ENCODE results near the gene WBP2NL.
A peak's percentile ranks its signal among the peaks of the same experiment; 100 is the strongest.
"Not testable (repeated sequence)": the region's sequence is repeated elsewhere in the genome, so short reads cannot be mapped to it uniquely, and the experiment has no call there.

WBP2NL gene, protein sequence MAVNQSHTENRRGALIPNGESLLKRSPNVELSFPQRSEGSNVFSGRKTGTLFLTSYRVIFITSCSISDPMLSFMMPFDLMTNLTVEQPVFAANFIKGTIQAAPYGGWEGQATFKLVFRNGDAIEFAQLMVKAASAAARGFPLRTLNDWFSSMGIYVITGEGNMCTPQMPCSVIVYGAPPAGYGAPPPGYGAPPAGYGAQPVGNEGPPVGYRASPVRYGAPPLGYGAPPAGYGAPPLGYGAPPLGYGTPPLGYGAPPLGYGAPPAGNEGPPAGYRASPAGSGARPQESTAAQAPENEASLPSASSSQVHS

DNA sequence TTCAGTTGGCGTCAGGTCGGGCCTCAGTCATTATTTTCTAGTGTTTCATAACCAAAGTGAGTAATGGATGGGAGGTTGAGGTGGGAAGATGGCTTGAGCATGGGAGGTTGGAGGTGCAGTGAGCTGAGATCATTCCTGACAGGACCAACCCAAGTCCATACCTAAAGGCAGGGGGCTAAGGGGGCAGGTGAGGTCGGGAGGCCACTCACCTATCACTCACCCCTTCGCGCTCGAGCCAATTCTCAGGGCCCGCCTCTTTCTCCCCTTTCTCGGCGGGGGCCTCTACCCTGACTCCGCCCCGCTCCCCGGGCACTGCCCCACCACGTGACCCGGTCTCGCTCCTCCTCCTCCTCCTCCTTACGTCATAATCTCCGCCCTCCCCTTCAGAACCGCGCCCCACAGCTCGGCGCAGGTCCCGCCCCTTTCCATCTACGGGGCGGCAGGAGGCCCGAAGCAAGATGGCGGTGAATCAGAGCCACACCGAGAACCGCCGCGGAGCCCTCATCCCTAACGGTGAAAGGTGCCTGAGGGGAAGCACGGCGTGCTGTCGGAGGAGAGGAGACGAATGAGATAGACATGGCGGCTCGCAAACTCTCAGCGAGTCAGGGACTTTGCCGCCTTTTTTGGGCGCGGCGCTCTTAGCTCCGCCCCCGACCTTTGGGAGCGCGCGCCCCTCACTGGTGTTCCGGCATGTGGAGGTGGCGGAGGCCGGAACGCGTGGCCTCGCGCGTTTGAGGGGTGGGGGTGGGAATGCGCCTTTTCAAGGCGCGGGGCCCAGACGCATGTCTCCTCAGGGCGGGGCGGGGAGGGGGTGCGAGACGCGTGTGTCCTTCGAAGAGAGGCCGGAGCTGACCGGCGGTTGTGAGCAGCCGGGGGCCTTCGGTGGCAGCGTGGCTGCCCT is at the start of gene WBP2NL:
TSS of gene WBP2NL (plus strand) at position 428 of the 901 bp plus-strand sequence. CDS start at position 459, 31 bp downstream.
- DNase-seq (ENCODE audit: low spot score): peak; percentile 83

DNA sequence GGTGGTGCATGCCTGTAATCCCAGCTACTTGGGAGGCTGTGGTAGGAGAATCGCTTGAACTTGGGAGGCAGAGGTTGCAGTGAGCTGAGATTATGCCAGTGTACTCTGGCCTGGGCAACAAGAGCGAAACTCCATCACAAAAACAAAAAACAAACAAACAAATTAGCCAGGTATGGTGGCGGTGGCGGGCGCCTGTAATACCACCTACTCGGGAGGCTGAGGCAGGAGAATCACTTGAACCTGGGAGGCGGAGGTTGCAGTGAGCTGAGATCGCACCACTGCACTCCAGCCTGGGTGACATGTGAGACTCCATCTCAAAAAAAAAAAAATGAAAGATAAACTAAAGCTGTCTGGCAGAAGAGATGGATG is 49.7 kb upstream of the WBP2NL start:
- not testable (repeated sequence) for DNase-seq (ENCODE audit: low spot score)

DNA sequence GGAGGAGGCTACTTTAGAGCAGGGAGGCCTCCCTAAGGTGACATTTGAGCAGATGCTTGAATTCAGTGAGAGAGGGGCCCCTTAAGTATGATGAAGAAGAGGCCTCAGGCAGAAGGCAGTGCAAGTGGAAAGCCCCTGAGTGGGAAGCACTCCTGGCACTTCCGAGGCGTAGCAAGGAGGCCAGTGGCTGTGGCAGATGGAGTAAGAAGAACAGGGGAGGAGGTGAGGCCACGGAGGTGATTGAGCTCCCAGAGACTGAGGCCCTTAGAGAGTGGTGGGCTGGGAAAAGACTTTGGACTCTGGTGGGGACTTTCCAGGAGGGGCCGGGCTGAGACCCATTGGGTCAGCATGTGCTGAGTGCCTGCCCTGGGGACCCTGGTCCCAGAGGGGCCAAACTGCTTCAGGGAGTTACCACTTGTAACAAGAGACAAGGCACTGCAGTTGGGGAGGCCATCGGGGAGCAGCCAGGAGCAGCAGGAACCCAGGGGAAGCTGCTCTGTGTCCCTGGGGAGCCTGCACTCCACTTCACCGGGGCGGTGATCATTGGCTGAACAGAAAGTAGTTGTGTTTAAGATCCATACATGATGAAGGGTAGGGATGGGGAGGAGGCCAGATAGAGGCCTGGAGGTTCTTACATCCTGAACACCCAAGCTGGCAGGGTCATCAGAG is 49.2 kb upstream of the WBP2NL start:
- no peak for DNase-seq (ENCODE audit: low spot score)

DNA sequence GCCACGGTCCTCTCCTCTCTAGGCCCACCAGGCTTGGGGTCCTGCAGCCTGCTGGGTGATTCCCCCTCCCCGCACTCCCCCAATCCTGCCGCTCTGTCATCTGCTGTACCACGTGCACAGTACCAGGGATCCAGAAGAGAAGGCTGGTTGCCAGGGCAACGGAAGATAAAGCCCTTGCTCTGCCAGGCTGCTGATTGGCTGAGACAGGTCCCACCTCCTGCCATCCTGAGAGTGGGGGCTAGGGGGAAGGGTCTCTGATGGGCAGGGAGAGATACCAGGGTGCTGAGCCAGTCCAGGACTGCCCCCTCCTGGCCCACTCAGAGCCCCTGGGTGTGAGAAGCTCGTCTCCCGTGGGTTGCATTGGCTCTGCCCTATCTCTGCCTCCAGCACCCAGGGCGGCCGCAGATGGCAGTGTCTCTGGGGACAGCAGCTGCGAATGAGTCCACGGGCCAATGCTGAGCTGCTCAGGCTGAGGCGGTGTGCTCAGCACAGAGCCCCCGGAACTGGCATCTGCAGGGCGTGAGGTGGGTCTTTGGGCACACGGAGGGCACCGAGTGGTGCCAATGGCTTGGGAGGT is 46.6 kb upstream of the WBP2NL start, which contains the start of gene SMIM45:
TSS of gene SMIM45 (plus strand) at position 253 of the 577 bp plus-strand sequence.
- peak; percentile 89 for DNase-seq (ENCODE audit: low spot score)

DNA sequence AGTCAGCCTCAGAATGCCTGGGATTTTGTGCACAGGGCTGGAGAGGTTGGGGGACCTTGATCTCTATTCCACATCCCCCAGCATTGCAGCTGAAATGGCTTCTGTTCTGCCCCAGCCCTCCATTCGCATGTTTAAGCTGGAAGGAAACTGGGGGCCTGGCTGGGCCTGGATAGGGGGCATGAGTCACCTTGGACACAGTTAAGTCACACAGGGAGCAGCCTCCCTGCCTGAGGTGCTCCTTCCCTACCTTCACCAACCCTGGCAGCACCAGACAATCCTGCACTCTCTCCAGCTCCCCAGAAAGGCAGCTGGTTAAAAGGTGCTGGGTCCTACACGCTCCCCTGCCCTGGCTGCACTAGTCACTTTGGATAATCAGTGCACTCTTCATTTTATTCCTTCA is 45.9 kb upstream of the WBP2NL start:
- no peak for DNase-seq (ENCODE audit: low spot score)

DNA sequence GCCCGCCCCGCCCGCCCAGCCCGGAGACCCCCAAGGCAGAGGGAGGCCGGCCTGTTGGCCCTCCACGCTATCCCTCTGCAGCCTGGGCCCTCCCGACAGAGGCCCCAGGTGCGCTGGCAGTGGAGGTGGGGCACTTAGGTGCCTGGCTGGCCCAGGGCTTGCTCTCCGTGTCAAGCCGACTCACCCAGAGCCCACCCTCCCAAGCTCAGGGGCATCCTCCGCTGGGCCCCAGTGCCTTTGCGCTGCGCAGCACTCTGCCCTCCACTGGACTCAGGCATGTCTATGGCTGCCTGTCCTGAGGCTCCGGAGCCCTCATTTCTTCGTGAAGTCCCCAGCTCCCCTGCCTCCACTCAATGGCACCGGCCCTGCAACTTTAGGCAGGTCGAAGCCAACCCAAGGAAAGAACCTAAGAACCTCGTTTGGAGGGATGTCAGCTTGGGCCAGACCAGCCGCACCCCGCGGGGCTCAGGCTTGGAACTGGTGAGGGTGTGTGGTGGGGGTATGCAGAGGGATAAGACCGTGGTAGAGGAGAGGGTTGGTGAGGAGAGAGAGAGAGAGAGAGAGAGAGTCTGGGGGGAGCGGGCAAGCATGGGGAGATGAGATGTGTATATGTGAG is 40.5 kb upstream of the WBP2NL start:
- no peak for DNase-seq (ENCODE audit: low spot score)

DNA sequence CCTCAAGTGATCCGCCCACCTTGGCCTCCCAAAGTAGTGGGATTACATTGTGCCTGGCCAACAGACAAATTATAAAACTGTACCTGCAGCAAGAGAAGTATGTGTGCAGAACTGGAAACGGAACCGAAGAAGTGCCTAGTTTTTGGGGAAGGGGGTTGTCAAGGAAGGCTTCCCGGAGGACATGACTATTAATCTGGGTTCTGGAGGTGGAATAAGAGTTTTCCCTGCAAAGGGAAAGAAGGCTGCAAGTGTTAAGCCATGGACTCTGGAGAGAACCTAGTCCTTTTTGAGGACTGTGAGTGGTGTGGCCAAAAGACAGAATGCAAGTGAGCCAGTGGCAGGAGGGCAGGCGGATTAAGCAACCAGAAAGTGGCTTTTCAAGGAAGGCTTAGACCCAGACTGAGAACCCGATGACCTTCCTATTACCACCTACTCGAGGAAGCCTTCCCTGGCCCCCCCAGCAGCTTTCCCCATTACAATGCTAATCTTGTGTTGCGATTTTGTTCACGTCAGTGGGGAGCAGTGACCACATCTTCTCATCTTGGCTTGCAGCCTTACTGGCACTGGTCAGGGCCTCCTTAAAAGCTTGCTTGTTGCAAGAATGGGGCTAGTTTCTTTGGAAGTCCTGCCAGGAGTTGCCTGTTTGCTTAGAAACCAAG is 35.0 kb upstream of the WBP2NL start:
- peak; percentile 81 for DNase-seq (ENCODE audit: low spot score)

DNA sequence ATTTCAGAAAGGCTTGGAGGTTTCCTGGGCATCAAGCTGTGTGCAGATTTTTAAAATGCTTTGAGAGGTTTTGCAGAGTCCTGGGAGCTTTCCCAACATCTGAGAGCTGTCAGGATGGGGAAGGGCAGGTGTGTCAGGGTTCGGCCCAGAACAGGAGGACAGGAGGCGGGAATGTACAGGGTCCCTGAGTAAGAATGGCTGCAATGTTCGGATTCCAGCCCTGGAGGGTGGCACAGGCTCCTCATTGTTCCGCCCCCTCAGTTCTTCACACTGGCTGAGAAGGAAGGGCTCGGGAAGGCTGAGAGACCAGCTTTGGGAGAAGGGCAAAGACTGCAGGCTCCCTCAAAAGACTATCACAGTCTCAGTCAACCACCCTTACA is 34.5 kb upstream of the WBP2NL start:
- DNase-seq (ENCODE audit: low spot score): no peak

DNA sequence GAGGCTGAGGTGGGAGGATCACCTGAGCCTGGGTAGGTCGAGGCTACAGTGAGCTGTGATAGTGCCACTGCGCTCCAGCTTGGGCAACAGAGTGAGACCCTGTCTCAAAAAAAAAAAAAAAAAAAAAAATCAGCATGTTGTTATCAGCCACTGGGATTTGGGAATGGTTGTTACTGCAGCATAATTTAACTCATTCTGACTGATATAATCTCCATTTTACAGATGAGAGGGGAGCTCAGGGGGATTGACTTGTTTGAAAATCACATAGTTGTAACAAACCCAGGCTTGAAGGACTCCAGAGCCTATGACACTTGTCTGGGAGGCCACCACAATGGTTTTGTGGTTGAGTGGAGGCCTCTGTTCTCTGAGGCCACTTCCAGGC is 32.4 kb upstream of the WBP2NL start:
- no peak for DNase-seq (ENCODE audit: low spot score)

DNA sequence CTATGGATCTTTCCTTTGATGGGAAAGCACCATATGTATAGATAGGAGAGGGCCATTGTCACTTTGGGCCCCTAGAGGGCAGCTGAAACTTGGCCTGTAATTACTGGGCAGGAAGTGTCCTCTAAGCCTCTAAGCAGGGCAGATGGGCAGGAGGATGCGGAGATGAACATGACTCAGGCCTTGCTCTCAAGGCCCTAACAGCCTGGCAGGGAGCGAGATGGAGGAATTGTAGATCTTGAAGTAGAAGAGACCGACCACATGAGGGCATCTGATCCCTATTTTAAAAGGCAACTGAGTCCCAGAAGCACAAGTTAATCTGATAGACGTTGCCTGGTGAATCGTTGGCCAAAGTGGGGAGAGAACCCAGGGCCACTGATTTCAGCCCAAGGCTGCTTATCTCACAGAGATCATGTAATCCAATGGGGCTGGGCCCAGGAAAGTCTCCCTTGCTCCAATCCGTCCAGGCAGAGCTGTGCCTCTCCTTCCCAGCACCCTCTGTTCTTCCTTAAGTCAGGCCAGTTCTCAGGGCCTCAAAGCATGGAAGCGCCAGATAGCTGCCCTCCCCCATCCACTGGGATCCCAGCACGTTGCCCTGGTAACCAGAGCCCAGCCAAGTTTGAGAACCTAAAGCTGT is 31.9 kb upstream of the WBP2NL start:
- DNase-seq (ENCODE audit: low spot score): peak; percentile 64

DNA sequence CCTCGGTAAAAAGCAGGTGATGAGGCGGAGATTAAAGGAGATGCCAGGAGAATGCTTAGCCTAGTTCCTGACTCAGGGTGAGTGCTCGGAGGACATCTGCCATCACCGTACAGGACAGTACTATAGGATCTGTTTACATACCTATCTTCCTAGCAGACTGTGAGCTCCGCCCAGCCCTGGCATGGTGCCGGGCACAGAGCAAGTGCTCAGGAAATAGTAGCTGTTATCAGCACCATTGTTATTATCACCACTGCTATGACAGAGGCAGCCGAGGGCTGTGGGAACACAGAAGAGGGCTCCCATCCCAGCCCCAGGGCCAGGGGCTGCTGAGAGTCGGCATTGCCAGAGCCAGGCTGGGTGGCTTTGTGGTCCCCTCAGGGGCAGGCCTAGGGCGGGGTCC is 30.0 kb upstream of the WBP2NL start:
- no peak for DNase-seq (ENCODE audit: low spot score)

DNA sequence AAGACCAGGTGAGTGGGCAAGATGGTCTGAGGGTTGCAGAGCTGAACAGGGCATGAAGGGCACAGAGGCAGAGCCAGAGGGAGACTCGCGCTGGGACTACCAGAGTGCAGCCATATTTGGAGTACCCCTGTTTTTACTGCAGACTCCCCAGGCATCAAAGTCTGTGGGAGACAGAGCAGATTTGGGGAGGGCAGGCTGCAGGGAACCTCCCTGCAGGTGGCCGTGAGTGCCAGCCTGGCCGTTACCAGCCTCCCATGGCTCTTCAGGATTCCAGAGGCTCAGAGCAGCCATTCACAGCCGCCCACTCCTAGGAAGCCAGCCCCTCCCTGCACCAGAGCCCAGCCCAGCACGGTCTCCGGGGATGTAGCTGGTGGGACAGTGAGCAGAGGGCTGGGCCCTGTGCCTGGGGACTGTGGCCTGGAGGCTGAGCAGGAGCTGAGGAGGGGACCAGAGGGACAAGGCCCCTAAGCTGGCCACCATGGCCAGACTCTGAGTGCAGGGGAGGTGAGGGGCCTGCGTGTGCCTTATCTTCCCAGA is 29.4 kb upstream of the WBP2NL start, which contains the start of gene SEPTIN3:
TSS of gene SEPTIN3 (plus strand) at position 334 of the 537 bp plus-strand sequence. CDS start 2,050 bp downstream, outside the sequence.
- DNase-seq (ENCODE audit: low spot score): no peak

DNA sequence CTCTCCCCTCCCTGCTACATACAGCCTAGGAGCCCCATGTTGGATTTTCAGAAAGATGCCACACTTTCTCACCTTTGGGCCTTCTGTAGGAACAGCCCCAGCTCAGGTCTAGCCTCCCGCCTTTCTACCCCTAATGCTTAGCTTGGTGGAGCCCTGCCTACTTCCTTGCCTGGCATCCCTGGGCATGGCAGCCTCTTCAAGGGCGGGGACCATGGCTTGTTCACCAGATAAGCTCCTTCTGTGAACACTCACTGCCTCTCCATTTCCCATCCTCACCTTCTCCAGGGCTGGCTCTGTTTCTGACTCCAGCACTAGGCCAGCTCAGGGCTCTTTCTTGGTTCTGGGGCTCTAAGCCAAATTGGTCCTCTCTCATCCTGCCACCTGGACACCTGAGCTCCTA is 28.0 kb upstream of the WBP2NL start:
- DNase-seq (ENCODE audit: low spot score): no peak

DNA sequence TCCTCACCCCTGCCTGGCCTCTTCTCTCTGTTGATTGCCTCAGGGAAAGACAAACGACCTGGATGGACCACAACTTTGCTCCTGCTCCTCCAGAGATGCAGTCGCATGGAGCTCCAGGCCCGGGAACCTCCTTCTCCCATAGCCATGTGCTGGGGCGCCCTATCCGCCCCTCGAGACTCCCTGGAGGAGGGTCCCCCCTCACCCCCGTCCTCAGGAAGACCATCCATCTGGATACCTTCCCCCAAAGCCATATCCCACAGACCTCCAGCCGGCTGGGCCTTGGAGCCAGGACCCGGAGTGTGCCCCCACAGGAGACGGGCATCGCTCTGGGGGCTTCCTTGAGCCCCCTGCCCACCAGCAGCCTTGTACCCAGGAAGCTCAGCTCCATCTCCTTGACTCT is 27.2 kb upstream of the WBP2NL start:
- DNase-seq (ENCODE audit: low spot score): no peak

DNA sequence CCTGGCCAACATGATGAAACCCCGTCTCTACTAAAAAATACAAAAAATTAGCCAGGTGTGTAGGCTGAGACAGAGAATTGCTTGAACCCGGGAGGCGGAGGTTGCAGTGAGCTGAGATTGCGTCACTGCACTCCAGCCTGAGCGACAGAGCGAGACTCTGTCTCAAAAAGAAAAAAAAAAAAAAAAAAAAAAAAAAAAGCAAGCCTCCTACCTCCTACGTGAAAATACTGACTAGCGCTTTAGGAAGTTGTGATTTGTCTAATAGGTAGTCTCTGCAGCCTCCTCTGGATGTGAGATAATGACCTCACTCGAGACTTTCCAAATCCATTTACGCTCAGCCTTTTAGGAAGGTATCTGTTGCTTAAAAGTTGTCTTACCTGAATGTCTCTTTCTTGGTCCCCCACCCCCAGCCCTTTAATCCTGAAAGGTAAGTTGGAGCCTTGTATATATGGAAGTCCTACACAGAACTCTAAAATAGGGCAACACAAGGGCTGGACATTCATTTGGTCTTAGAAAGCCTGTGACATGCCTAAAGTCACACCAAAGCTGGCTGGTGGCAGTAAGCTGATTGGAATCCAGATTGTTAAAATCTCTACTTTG is 23.8 kb upstream of the WBP2NL start:
- DNase-seq (ENCODE audit: low spot score): no peak

DNA sequence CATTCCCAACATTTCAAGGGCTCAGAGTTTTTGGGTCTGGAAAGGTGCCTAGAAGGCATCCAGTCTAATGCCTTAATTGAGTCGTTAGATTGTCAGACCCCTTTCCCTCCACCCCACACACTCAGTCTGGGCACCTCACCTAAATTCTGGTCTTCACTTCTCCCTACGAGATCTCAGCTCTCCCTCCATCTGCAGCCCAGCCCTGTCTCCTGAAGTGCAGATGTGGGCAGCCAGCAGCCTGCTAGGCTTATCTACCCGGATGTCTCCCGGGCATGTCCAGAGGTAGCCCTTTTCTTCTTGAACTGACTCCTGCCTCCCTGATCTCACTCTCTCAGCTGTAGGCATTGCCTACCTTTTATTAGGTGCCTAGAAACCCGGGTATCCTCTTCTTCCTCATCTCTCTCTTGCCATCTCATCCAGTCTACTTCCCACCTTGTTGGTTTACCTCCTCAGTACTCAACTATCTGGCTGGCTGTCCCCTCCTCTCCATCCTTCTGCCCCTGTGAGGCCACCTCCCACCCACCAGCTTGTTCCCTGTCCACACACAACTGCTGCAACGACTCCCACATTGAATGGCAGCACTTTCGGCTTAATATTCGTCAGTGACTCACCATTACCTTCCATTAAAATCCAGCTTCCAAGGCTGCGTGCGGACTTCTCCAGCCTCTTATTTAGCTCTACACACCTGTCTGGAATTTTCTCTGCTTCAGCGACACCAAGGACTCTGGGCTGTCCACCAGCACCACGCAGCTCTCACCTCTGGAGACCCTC is 23.1 kb upstream of the WBP2NL start:
- DNase-seq (ENCODE audit: low spot score): no peak

DNA sequence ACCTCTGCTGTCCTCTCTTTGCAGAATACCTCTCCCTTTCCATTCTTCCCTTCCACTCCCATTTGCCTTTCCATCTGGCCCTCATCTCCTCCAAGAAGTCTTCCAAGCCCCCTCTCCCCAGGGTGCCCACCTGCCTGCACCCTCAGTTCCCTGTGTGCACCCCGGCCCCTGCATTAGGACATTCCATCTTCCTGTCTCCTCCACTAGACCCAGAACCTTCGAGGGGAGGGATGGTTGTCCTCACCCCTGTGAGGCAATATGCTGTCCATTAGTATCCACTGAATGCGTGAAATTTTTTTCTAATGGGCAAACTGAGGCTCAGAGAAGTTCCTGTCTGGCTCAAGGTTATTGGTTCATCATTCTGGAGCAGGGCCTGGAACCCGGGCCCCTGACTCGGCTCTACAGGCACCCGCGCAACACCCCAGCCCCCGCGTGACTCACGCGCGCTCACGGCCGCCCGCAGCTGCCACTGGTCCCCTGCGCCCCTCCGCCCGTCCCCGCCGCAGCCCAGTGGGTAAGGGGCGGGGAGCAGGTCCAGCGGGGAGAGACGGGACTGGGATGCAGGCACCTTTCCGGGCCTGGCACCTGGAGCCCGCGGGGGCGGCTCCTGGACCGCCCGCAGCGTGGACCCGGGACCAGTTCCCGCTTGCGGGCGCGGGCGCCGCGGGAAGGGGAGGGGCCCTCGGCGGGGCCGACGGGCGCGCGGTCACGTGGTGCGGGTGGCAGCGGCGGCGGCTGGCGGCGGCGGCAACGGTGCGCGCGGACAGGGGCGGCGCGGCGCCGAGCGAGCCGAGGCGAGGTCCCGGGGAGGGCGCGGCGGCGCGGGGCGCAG is 22.3 kb upstream of the WBP2NL start:
- DNase-seq (ENCODE audit: low spot score): peak; percentile 57

DNA sequence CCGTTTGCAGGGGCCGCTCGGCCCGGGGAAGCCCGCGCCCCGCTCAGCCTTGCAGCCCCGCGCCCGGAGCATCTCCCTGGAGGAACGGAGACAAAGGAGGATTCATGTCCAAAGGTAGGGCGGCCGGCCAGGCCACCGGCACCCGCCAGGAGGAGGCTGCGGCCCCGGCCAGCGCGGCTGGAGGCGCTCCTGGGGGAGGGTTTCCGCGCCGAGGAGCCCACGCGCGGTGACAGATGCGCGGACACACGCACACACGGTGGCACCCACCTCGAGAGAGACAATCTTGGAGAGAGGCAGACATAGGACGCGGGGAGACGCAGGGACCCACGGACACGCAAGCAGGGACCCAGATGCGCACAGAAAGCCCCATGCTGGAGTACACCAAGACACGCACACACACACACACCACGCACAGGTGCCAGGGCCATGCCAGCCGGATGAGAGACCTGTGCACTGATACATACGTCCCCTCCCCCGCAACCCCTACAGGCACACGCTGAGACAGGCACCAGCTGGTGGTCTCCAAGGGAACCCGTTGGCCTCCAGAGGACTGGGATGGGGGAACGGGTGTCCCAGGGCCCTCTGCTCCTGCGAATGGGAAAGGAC is 21.5 kb upstream of the WBP2NL start:
- DNase-seq (ENCODE audit: low spot score): no peak

Measured in putamen (tissue), 1 donor.